H7 (cell line): ENCODE measurements around the gene DUOXA1. TPM values are rescaled to one million over a fixed set of nuclear protein-coding genes. Genes with fewer than 3 reads are reported as not detected.
A peak's percentile ranks its signal among the peaks of the same experiment; 100 is the strongest.
"Not testable (repeated sequence)": the region's sequence is repeated elsewhere in the genome, so short reads cannot be mapped to it uniquely, and the experiment has no call there.

Source experiments
- DNase-seq: peaks from one replicate; pipeline ENCODE4 v3.0.0; 2012
- H3K27me3 ChIP-seq: 2 replicates; pipeline ENCODE4 v1.6.0; 2011; ENCODE audit warnings: mild to moderate bottlenecking, low read length; ENCODE audit not compliant: control insufficient read depth, insufficient read depth
- H3K36me3 ChIP-seq: replicated peaks from 2 replicates; pipeline ENCODE4 v1.5.1; 2011; ENCODE audit warnings: low read length; ENCODE audit not compliant: control insufficient read depth, insufficient read depth
- H3K4me3 ChIP-seq: 2 replicates; pipeline ENCODE4 v1.5.1; 2011; ENCODE audit warnings: low read depth, mild to moderate bottlenecking, control low read depth, low read length, moderate library complexity; ENCODE audit not compliant: insufficient read depth
- total RNA-seq: library from RNA; depleted of rRNA; stranded (reverse); fragments of >200 nt; shearing (Covaris generic); gene quantifications from 2 replicates; pipeline ENCODE4 v1.2.3, GENCODE V29; 2014

The DUOXA1 gene
- total RNA-seq, 1 experiment from 2014 or later: not detected

DNA sequence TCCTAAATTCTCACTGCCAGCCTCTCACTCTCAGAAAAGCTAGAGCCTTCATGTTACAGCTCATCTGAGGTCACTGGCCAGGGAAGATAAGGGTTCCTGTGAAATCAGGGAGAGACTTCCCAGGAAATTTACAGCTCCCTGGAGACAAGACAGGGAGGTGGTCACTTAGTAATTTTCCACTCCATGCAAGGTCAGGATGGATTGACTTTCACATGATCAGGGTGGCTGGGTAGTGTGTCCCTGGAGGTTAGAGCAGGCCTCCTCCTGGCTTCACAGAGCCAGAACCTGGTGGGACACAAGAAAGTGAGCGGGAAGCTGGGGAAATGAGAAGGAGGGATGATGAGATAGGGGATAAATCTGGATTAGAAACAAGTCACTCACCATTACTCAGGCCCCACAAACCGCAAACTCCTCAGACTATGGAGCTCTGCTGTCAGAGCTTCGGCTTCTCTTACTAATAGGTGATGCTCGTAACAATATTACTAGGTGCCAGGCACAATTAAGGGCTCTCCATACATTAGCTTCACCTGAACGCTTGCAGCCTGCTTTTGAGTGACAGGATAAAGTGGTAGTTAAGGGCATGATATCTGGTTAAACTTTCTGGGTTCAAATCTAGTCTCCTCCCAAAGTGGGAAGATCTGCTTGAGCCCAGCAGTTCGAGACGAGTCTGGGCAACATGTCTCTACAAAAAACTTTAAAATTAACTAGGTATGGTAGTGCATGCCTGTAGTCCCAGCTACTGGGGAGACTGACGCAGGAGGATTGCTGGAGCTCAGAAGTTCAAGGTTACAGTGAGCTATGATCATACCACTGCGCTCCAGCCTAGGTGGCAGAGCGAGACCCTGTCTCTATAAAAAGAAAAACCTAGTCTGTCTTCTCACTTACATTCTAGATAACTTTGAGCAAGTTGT lies 40.6 kb downstream of the DUOXA1 start:
- H3K27me3 ChIP-seq: no peaks in the 10 kb centered on the region; the same call in 1 of the 2 replicates
- DNase-seq: no peak

DNA sequence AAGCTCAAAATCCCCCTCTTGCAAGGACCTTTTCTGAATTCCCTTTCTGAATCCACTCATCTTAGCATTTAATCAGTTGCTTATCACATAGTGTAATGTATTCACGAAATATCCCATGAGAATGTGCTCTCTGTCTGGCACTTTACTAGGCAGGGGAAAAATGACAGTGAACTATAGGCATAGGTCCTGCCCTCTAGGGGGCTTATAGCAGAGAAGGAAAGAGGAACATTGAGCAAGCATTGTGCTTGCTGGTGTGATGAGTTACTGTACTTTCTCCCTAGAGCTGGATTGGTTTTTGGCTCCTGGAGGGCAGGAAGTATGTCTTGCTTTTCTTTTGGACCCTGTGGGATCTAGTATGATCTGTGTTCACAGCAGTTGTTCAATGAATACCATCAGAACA lies 42.2 kb downstream of the DUOXA1 start:
- DNase-seq: peak; percentile 20
- no peaks in the 10 kb centered on the region for H3K36me3 ChIP-seq
- H3K4me3 ChIP-seq: no peak overlapping the region
- H3K27me3 ChIP-seq: no peaks in the 10 kb centered on the region; the same call in 1 of the 2 replicates

More for the DNA sequence above, 40.6 kb downstream of the DUOXA1 start:
- Histone ChIP-seq H3K36me3 (no peaks in the 10 kb centered on the region), H3K4me3 (no peak overlapping the region)

DNA sequence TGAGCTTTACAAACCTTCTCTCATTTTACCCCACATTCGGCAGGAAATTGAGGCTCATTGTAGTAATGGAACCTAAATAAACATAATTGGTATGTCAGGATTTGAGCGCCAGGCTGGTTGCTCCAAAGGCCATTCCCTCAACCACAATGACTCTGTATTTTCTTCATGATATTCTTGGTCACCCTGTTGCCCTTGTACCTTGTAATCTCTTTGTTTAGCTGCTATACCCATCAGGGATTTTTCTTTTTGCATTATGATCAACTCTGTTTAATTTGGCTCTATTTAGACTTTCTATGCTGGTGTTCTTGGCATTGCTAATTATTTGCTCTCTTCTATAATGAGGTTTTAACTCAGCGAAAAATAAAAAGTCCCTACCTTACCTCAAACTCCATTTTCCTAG lies 45.5 kb downstream of the DUOXA1 start:
- DNase-seq: no peak
- no peak overlapping the region for H3K4me3 ChIP-seq
- no peaks in the 10 kb centered on the region for H3K27me3 ChIP-seq
- no peaks in the 10 kb centered on the region for H3K36me3 ChIP-seq

DNA sequence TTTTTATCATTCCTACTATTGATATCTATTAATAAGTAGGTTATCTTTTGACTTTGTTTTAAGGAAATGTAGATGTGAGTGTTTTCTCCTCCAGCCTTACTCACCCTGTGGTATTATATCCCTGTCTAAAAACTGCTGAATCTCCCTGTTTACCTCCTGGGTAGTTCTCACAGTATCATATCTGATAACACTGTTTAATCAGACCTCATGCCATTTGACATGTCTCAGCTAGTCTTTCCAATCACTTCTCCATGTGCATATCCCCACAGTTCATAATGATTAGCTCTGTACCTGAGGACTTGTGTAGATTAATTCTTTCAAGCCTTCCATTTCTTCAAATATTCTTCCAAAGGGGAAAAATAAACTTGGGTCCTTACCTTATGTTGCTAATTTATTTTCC lies 46.5 kb downstream of the DUOXA1 start:
- Histone ChIP-seq H3K36me3 (no peaks in the 10 kb centered on the region), H3K4me3 (no peak overlapping the region), H3K27me3 (no peaks in the 10 kb centered on the region)
- no peak for DNase-seq

DNA sequence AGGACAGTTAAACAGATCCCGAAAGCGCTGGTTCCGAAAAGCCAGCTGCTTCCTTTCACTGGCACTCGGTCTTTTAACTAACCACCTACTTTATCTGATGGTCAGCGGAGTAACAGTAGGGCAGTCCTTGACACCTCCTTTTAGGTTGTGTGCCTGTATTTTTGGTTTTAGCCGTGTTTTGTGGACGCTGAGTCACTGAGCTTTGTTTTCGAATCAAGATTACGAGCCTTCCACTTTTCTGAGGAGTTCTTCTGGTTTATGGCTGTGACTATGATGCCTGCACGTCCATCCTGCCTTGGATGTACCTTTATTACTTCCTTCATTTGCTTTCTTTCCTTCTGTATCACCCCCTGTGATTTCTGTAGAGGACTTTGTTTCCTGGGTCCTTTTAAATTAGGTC lies 47.3 kb downstream of the DUOXA1 start:
- not testable (repeated sequence) for H3K36me3 ChIP-seq, H3K27me3 ChIP-seq, H3K4me3 ChIP-seq, DNase-seq

DNA sequence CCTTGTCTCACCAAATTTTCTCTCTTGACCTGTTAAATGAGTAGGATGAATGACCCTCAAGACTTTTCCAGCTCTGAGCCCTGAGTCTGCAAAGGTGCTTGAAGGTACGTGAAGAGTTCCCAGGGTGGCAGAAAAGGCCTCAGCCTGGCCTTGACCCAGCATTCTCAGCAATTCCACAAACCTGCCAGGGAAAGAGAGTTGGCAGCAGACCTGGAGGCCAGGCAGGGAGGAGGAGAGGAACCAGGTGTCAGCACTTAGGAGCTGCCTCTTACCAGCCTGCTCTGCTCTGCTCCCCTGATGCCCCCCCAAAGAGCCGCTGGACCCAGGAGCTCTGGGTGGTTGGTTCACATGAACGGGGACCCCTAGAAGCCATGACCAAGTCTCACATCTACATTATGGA lies 49.1 kb downstream of the DUOXA1 start:
- not testable (repeated sequence) for DNase-seq, H3K4me3 ChIP-seq, H3K27me3 ChIP-seq, H3K36me3 ChIP-seq

DNA sequence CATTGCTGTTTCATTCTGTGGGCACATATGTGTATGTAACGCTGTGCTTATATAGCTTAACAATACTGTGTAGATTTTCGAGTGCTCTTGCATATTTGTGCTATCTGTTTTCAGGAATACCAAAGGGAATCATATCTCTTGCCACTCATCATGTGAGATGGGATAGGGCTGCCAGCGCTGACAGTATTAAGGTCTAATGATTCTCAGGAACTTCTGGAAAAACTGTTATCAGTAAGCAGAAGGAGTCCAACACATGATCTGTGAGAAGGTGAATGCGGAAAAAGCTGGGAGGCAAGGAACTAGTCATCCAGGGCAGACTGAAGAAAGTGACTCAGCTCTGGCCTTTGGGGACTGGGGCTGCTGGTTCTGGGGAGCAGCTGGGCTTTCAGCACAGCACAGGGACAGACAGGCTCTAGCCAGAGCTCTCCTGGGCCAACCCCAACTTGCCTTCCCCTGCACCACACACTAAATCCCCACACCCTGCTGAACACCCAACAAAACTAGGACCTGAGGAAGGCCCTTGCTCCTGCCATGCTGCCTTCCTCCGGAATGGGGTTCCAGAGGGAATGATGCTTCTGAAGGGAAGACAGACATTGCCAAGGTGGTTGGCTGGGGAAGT lies 49.9 kb downstream of the DUOXA1 start:
- not testable (repeated sequence) for DNase-seq, H3K4me3 ChIP-seq, H3K27me3 ChIP-seq, H3K36me3 ChIP-seq

DNA sequence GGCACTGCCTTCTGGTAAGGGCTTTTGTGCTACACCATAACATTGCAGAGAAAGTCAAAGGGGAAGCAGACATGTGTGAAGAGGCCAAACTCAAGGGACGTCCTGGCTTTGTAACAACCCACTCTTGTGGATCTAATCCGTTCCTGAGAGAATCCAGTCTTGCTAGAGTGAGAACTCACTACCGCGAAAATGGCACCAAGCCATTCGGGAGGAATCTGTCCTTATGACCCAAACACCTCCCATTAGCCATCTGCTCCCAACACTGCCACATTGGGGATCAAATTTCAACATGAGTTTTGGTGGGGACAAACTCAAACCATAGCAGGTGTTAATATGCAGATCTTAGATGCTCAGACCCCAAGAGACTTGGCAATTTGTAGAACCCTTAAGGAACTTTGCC lies 50.5 kb downstream of the DUOXA1 start:
- not testable (repeated sequence) for H3K27me3 ChIP-seq, H3K36me3 ChIP-seq, DNase-seq

DNA sequence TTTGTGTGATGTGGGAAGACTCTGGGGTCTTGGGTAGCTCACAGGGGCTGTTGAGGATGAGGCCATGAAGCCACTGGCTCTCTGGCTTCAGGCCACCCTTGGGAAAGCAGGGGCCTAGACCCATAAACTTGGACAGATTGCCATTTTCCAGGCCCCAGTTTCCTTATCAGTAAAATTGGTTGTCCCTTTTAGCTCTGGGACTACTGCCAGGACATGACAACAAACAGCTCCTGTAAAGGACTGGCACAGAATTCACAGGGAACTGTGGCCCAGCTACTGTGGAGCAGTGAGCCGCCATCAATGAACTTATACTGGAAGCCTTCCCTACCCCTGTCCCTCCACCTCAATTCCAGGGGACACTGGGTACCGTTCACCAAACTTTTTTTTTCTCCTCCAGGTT lies 52.3 kb downstream of the DUOXA1 start:
- not testable (repeated sequence) for H3K4me3 ChIP-seq, H3K27me3 ChIP-seq, DNase-seq, H3K36me3 ChIP-seq

More for the DNA sequence above, 50.5 kb downstream of the DUOXA1 start:
- H3K4me3 ChIP-seq: not testable (repeated sequence)

DNA sequence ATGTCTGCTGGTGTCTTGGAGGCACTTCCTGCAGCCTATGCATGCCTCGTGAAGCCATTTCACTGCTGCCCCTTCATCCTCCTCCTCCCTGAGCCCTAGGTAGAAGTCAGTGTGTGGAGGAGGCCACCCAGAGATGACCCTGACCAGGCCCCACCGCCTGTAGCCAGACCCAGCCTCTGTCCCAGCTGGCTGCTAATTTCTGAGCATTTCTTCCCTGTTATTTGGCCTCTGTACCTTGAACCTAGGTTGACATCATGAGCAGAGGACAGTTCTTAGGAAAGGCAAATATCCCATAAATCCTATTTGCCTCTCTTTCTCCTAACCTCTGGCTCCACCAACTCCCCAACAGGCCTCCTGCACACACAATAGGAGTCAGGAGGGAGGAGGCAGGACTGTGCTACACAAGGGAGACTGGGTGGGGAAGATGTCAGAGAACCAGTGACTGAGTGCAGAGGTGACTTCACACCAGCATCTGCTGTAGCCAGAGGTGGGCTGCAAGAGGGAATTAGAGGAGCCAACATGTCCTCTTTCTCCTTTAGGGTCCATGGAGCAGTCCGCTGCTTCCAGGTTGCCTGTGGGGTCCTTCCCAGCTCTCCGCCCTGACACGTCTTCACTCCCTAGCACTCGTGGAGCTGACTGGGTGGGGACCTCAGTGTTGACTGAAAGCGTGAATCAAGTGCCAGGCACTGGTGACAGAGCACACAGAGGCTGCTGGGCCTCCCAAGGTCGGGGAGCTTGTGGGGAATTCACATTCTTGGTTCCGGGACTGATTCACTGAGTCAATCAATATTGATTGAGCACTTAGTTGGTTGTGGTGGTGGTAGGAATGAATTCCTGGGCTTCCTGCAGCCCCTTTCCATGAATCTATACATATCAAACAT lies 54.0 kb downstream of the DUOXA1 start:
- not testable (repeated sequence) for H3K4me3 ChIP-seq, H3K36me3 ChIP-seq, DNase-seq, H3K27me3 ChIP-seq

DNA sequence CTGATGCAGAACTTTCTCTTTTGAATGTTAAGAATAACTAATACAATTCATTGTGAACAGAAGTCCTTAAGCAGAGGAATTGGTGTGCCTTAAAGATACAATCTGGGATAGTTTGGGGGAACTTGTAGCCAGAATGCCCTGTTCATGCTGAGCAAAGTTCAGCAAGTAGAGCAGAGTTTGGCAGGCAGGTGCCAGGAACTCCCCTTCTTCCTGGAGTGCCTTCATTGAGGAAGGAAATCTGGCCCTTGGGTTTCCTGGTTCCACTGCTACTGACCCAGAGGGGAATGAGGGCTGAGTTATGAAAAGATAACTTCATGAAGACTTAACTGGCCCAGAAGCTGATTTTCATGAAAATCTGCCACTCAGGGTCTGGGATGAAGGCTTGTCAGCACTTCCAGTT lies 56.1 kb downstream of the DUOXA1 start:
- not testable (repeated sequence) for DNase-seq, H3K27me3 ChIP-seq, H3K36me3 ChIP-seq, H3K4me3 ChIP-seq

DNA sequence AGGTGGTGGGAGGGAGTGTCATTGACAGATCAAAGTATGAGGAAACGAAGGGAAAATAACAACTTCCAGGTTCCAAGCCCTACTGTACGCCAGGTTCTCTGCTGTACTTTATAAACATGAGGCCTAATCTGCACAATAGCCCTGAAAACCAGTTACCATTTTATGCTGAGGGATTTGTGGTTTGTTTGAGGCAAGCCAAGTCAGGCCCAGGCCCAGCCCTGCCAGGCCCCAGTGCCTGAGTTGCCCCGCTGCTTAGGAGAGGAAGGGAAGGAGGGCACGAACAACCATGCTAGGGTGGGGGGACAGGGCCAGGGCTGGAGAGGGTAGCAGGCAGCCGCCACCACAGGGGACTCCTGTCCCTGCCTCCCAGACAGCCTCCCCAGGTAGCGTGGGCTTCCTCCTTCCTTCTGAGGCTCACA lies 59.7 kb downstream of the DUOXA1 start:
- H3K4me3 ChIP-seq, H3K27me3 ChIP-seq, DNase-seq, H3K36me3 ChIP-seq: not testable (repeated sequence)
